ENCODE results near the gene AUTS2.

Gene AUTS2

DNA sequence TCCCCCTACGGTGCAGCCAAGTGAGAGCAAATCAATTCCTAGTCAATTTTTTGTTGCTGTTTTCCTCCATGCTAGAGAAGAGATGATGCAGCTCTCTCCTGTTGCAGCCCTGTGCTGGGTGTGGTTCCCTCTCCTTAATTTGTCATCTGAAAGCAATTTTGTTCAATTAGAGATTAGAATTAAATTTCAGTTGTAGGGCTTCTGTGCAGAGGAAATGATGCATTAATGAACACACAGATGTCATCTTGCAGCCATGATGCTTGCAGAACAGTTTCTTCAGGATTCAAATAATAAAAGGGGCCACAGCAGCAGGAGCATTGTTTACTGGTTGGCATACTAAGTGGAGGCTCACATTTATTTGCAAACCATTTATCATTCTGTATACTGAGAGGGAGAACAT, 266.0 kb downstream of the AUTS2 start:
- DNase-seq, result no peak
- peaks cover 73% of the 10 kb centered on the region for H3K4me1 Mint-ChIP-seq
- no peak overlapping the region for H3K27ac Mint-ChIP-seq
- no peaks in the 10 kb centered on the region for H3K27me3 Mint-ChIP-seq (ENCODE audit: low read depth, poor library complexity)
- no peak overlapping the region for H3K4me3 Mint-ChIP-seq
- no peaks in the 10 kb centered on the region for H3K36me3 Mint-ChIP-seq (ENCODE audit: low read depth)
- no peaks in the 10 kb centered on the region for H3K9me3 Mint-ChIP-seq
- TF ChIP-seq, protein P1, sequence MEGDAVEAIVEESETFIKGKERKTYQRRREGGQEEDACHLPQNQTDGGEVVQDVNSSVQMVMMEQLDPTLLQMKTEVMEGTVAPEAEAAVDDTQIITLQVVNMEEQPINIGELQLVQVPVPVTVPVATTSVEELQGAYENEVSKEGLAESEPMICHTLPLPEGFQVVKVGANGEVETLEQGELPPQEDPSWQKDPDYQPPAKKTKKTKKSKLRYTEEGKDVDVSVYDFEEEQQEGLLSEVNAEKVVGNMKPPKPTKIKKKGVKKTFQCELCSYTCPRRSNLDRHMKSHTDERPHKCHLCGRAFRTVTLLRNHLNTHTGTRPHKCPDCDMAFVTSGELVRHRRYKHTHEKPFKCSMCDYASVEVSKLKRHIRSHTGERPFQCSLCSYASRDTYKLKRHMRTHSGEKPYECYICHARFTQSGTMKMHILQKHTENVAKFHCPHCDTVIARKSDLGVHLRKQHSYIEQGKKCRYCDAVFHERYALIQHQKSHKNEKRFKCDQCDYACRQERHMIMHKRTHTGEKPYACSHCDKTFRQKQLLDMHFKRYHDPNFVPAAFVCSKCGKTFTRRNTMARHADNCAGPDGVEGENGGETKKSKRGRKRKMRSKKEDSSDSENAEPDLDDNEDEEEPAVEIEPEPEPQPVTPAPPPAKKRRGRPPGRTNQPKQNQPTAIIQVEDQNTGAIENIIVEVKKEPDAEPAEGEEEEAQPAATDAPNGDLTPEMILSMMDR (IDR thresholded peaks at IDR 0.05), result no peak

DNA sequence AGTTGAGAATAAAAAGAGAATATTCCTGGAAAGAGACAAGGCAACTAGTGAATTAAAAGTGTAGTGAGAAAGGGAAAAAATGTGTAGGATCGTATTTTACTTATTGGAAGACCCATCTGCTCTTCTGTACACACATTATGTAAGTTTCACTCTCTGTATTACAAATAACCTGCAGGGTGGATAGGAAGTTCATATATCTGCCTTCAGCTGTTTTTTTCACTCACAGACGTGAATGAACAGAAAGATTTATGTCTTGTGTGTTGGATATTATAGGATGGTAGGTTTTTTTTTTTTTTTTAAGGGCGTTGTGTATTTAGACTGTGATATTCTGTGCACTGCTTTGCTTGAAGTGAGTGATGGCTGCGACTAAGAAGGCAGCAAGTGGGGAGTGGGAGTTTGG, 266.5 kb downstream of the AUTS2 start:
- no peak overlapping the region for H3K27ac Mint-ChIP-seq
- peaks cover 69% of the 10 kb centered on the region for H3K4me1 Mint-ChIP-seq
- H3K27me3 Mint-ChIP-seq (ENCODE audit: low read depth, poor library complexity), result no peaks in the 10 kb centered on the region
- no peaks in the 10 kb centered on the region for H3K9me3 Mint-ChIP-seq
- H3K4me3 Mint-ChIP-seq, result no peak overlapping the region
- TF ChIP-seq, protein P1 (IDR thresholded peaks at IDR 0.05), result no peak
- no peaks in the 10 kb centered on the region for H3K36me3 Mint-ChIP-seq (ENCODE audit: low read depth)
- no peak for DNase-seq

GRCh38 chr7:69868921-69869320, 270.6 kb downstream of the AUTS2 start:
- Mint-ChIP-seq H3K27ac (no peak overlapping the region), H3K27me3 (ENCODE audit: low read depth, poor library complexity) (no peaks in the 10 kb centered on the region), H3K4me1 (peaks cover 54% of the 10 kb centered on the region), H3K4me3 (no peak overlapping the region), H3K36me3 (ENCODE audit: low read depth) (no peaks in the 10 kb centered on the region), H3K9me3 (no peaks in the 10 kb centered on the region)
- TF ChIP-seq, protein P1 (IDR thresholded peaks at IDR 0.05), result no peak
- no peak for DNase-seq

DNA sequence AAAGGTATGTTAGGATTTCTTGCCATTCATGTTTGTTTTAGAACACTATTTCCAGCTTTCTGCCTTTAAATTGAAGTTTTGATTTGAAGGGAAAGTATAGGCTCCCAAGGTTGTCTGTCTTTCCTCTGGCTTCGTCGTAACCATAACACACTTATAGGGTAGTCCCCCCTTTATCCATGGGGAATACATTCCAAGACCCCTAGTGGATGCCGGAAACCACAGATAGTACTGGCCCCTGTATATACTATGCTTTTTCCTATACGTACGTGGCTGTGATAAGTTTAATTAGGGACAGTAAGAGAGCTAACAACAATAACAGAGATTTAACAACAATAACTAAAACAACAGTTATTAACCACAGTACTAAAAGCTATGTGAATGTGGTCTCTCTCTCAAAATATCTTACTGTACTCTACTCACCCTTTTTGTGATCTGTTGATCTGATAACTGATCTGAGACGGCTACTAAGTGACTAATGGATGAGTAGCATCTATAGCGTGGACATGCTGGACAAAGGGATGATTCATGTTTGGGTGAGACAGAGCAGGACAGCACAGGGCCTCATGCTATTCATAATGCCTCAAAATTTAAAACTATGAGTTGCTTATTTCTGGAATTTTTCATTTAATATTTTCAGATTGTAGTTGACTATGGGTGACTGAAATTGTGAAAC, 273.1 kb downstream of the AUTS2 start:
- Mint-ChIP-seq H3K36me3 (ENCODE audit: low read depth) (no peaks in the 10 kb centered on the region), H3K9me3 (no peaks in the 10 kb centered on the region), H3K27ac (no peak overlapping the region), H3K4me1 (peaks cover 40% of the 10 kb centered on the region), H3K27me3 (ENCODE audit: low read depth, poor library complexity) (no peaks in the 10 kb centered on the region), H3K4me3 (no peak overlapping the region)
- DNase-seq, result no peak
- TF ChIP-seq, protein P1 (IDR thresholded peaks at IDR 0.05), result no peak

DNA sequence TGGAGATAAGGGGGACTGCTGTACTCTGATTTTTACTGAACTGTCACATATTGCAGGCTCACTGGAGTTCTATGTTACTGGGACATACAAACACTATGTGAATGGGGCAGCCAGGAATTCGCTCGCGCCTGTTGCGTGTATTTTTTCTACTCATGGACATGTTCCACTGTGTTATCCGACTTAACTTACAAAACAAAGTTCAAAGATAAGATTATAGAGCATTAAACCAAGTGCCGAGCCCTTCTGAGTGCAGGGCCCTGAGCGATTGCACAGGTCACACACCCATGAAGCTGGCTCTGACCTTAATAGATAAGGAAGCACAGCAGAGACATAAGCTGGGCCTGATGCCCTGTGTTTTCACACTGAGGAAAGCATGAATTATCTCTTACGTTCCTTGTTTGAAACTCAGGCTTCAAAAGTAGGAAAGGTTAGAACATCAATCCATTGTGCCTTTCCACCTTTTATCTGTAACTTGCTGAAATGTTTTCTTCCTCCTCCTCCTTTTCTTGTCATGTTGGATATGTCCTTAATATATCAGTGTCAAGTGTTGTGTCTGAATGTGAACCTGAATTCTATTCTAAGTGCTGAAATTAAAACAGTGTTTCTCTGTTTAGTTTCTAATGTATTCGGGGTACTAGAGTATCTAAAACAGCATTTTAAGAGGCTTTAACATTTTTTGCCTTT, 273.8 kb downstream of the AUTS2 start:
- Mint-ChIP-seq H3K4me1 (peaks cover 33% of the 10 kb centered on the region), H3K9me3 (no peaks in the 10 kb centered on the region), H3K27ac (no peak overlapping the region), H3K4me3 (no peak overlapping the region), H3K36me3 (ENCODE audit: low read depth) (no peaks in the 10 kb centered on the region), H3K27me3 (ENCODE audit: low read depth, poor library complexity) (no peaks in the 10 kb centered on the region)
- DNase-seq, result no peak
- TF ChIP-seq, protein P1 (IDR thresholded peaks at IDR 0.05), result no peak

- H3K27me3 Mint-ChIP-seq (ENCODE audit: low read depth, poor library complexity), result no peaks in the 10 kb centered on the region
- no peak overlapping the region for H3K4me3 Mint-ChIP-seq
- DNase-seq, result no peak
- no peaks in the 10 kb centered on the region for H3K9me3 Mint-ChIP-seq
- peaks cover 38% of the 10 kb centered on the region for H3K4me1 Mint-ChIP-seq
- H3K27ac Mint-ChIP-seq, result peak overlapping the region; percentile 4
- TF ChIP-seq, protein P1 (IDR thresholded peaks at IDR 0.05), result no peak
- H3K36me3 Mint-ChIP-seq (ENCODE audit: low read depth), result no peaks in the 10 kb centered on the region
Observed at GRCh38 chr7:69873512-69873911, 275.2 kb downstream of the AUTS2 start.
